Measurements from ENCODE around the gene PLA2G4E. TPM values are rescaled to one million over a fixed set of nuclear protein-coding genes. Genes with fewer than 3 reads are reported as not detected.

PLA2G4E gene
- polyA plus RNA-seq, 2 of the 4 experiments (the other 2 are of a cell fraction): 0.01 TPM; not detected in 1

- no peak overlapping the region for H3K27ac ChIP-seq
- POLR2A ChIA-PET: no interaction called here
- no peaks in the 10 kb centered on the region for H3K4me1 ChIP-seq
- H3K4me2 ChIP-seq: no peak overlapping the region
- 88% methylated on average over 13 of the region's 17 CpGs for WGBS (ENCODE audit: missing lambda C conversion rate)
- TF ChIP-seq KDM1A (IDR thresholded peaks at IDR 0.05; ENCODE audit: low read depth): no peak
- TF ChIP-seq HEYL (CRISPR knock-in tag; IDR thresholded peaks at IDR 0.05): no peak
- TF ChIP-seq SREBF2 (IDR thresholded peaks at IDR 0.05): no peak
- DNase-seq (ENCODE audit: low read depth in 1 of 2, low spot score in 1 of 2) (no peak), FAIRE-seq (no peak), ATAC-seq (no peak)
- no peak overlapping the region for H3K4me3 ChIP-seq
- CTCF ChIA-PET: interaction anchor here (0.8 to 13.7 kb wide), 6 partner anchors 11 to 146 kb away, joined by 3 to 247 read pairs (median 6); partner anchors contain the start of gene EHD4
- no peaks in the 10 kb centered on the region for H3K9me3 ChIP-seq
Measured at GRCh38 chr15:41983621-41984571, 36.9 kb downstream of the PLA2G4E start.

GRCh38 chr15:41983221-41983620 is 37.6 kb downstream of the PLA2G4E start:
- no peak overlapping the region for H3K4me3 ChIP-seq
- TF ChIP-seq POLR2A (IDR thresholded peaks at IDR 0.05; ENCODE audit: low read length) (no peak), NPAS2 (CRISPR knock-in tag; IDR thresholded peaks at IDR 0.05; ENCODE audit: borderline replicate concordance) (no peak), ATOH8 (CRISPR knock-in tag; IDR thresholded peaks at IDR 0.05; ENCODE audit: low read depth) (no peak), SREBF2 (IDR thresholded peaks at IDR 0.05) (no peak), POLR2AphosphoS2 (conservative IDR thresholded peaks at IDR 0.05; ENCODE audit: low read length) (no peak), HDAC2 (IDR thresholded peaks at IDR 0.05) (no peak), E2F6 (IDR thresholded peaks at IDR 0.05; ENCODE audit: borderline replicate concordance, low read depth) (no peak), USF2 (IDR thresholded peaks at IDR 0.05) (no peak), TFCP2L1 (CRISPR knock-in tag; IDR thresholded peaks at IDR 0.05) (no peak), ELK1 (IDR thresholded peaks at IDR 0.05; ENCODE audit: low read depth, low read length) (no peak), FOSB (CRISPR knock-in tag; IDR thresholded peaks at IDR 0.05) (no peak), RAD21 (conservative IDR thresholded peaks at IDR 0.05 in 1 of 2, IDR thresholded peaks at IDR 0.05 in 1 of 2) (no peak)
- DNase-seq (ENCODE audit: low read depth in 1 of 2, low spot score in 1 of 2): no peak
- H3K4me1 ChIP-seq: no peaks in the 10 kb centered on the region
- no peak overlapping the region for H3K27ac ChIP-seq
- no peak overlapping the region for H3K4me2 ChIP-seq
- WGBS (ENCODE audit: missing lambda C conversion rate): 66% methylated on average over 7 of the region's 7 CpGs
- H3K9me3 ChIP-seq: no peaks in the 10 kb centered on the region
- ATAC-seq: peak in 1 of 2 experiments; percentile 54; a peak in 1 of 6 replicates
- POLR2A ChIA-PET: no interaction called here
- CTCF ChIA-PET: interaction anchor here (0.8 to 13.7 kb wide), 6 partner anchors 10 to 147 kb away, joined by 3 to 247 read pairs (median 6); partner anchors contain the start of gene EHD4
- FAIRE-seq: no peak

- Histone ChIP-seq H3K4me1 (no peaks in the 10 kb centered on the region), H3K9me3 (no peaks in the 10 kb centered on the region), H3K4me2 (no peak overlapping the region), H3K4me3 (no peak overlapping the region), H3K27ac (no peak overlapping the region)
- DNase-seq (ENCODE audit: low read depth in 1 of 2, low spot score in 1 of 2) (no peak), ATAC-seq (no peak), FAIRE-seq (no peak)
- ChIA-PET CTCF (interaction anchor here (1.6 to 13.7 kb wide), 4 partner anchors 8 to 103 kb away, joined by 6 to 247 read pairs (median 68); no protein-coding TSS in a partner anchor), POLR2A (no interaction called here)
- WGBS (ENCODE audit: missing lambda C conversion rate): 92% methylated on average over 10 of the region's 10 CpGs
- no peak for TF ChIP-seq POLR2A (IDR thresholded peaks at IDR 0.05; ENCODE audit: low read length)
- TF ChIP-seq HEYL (CRISPR knock-in tag; IDR thresholded peaks at IDR 0.05): no peak
- no peak for TF ChIP-seq GATA3 (IDR thresholded peaks at IDR 0.05; ENCODE audit: borderline replicate concordance)
- no peak for TF ChIP-seq HOXA7 (CRISPR knock-in tag; IDR thresholded peaks at IDR 0.05)
- TF ChIP-seq FOXS1 (CRISPR knock-in tag; IDR thresholded peaks at IDR 0.05): no peak
- no peak for TF ChIP-seq MAX (IDR thresholded peaks at IDR 0.05)
- TF ChIP-seq ZC3H11A (IDR thresholded peaks at IDR 0.05): no peak
- TF ChIP-seq ZSCAN20 (CRISPR knock-in tag; IDR thresholded peaks at IDR 0.05): no peak
- no peak for TF ChIP-seq MAFK (IDR thresholded peaks at IDR 0.05; ENCODE audit: partially characterized antibody)
- TF ChIP-seq REST (IDR thresholded peaks at IDR 0.05): no peak
Measured at GRCh38 chr15:41982133-41982930, 38.5 kb downstream of the PLA2G4E start.
